SK-N-SH treated with all-trans-retinoic acid at 6 μM for 48 hours (cell line): Measurements from ENCODE around the gene EAPP.

Source experiments
- ARNTL ChIP-seq: fragments of 450-650 bp; formaldehyde crosslinking; IDR thresholded peaks from 2 replicates; pipeline ENCODE4 v1.5.0; 2020; ENCODE audit warnings: low read depth, mild to moderate bottlenecking, moderate library complexity, borderline replicate concordance
- PATZ1 ChIP-seq: fragments of 250-450 bp; sonication (Bioruptor Pico); IDR thresholded peaks from 2 replicates; pipeline ENCODE4 v1.8.0; 2020; ENCODE audit warnings: mild to moderate bottlenecking, moderate library complexity, borderline replicate concordance
- RARB ChIP-seq: fragments of 250-450 bp; sonication (Bioruptor Pico); IDR thresholded peaks from 2 replicates; pipeline ENCODE4 v1.8.0; 2021; ENCODE audit warnings: mild to moderate bottlenecking, moderate library complexity
- TSHZ2 ChIP-seq: fragments of 250-450 bp; sonication (Bioruptor Pico); IDR thresholded peaks from 2 replicates; pipeline ENCODE4 v1.5.0; 2020; ENCODE audit warnings: mild to moderate bottlenecking, moderate library complexity
- ZFP3 ChIP-seq: fragments of 250-450 bp; sonication (Bioruptor Pico); IDR thresholded peaks from 2 replicates; pipeline ENCODE4 v1.5.0; 2020; ENCODE audit warnings: mild to moderate bottlenecking, moderate library complexity

- TF ChIP-seq TSHZ2 (CRISPR knock-in tag), result no peak
- TF ChIP-seq PATZ1, result no peak
- TF ChIP-seq ARNTL (CRISPR knock-in tag), result no peak
- TF ChIP-seq ZFP3 (CRISPR knock-in tag), result no peak
- TF ChIP-seq RARB (CRISPR knock-in tag), result no peak
Measured at GRCh38 chr14:34470319-34470718, 69.2 kb downstream of the EAPP start.
